Neural crest cell (in vitro differentiated cells): ENCODE results near the gene ATP13A1. TPM values are rescaled to one million over a fixed set of nuclear protein-coding genes. Genes with fewer than 3 reads are reported as not detected.

Source experiments
- DNase-seq: peaks from one replicate; pipeline ENCODE4 v3.0.0; 2021; ENCODE audit warnings: low read depth, mixed read lengths, low spot score
- H3K27ac Mint-ChIP-seq: one replicate; pipeline ENCODE4 v1.8.0; 2021; ENCODE audit warnings: mild to moderate bottlenecking, mixed read lengths; ENCODE audit not compliant: unreplicated experiment
- H3K27me3 Mint-ChIP-seq: 2 replicates; pipeline ENCODE4 v1.8.0; 2021; ENCODE audit warnings: low read depth, mild to moderate bottlenecking, mixed read lengths
- H3K36me3 Mint-ChIP-seq: 2 replicates; pipeline ENCODE4 v1.8.0; 2021; ENCODE audit warnings: low read depth, mild to moderate bottlenecking, mixed read lengths
- H3K4me1 Mint-ChIP-seq: 2 replicates; pipeline ENCODE4 v1.8.0; 2021; ENCODE audit warnings: mixed read lengths
- H3K4me3 Mint-ChIP-seq: one replicate; pipeline ENCODE4 v1.8.0; 2021; ENCODE audit warnings: mild to moderate bottlenecking, mixed read lengths
- H3K9me3 Mint-ChIP-seq: 2 replicates; pipeline ENCODE4 v1.8.0; 2021; ENCODE audit warnings: mixed read lengths
- total RNA-seq: library from RNA; stranded (reverse); gene quantifications from 2 replicates; pipeline ENCODE4 v1.2.1, GENCODE V29; 2021
- TF ChIP-seq, protein P1 (sequence below): fragments of 200-600 bp; sonication (generic); conservative IDR thresholded peaks from 2 replicates; pipeline ENCODE4 v1.5.0; 2021; ENCODE audit warnings: antibody characterized with exemption, mild to moderate bottlenecking

Gene ATP13A1
- total RNA-seq, 1 donor from 2014 or later: 75.1 TPM

GRCh38 chr19:19644054-19644388, 19.5 kb downstream of the ATP13A1 start:
- Mint-ChIP-seq H3K9me3 (no peaks in the 10 kb centered on the region), H3K4me3 (peak overlapping the region; percentile 94), H3K36me3 (no peaks in the 10 kb centered on the region), H3K27me3 (peaks cover 3% of the 10 kb centered on the region), H3K27ac (peak overlapping the region; percentile 94), H3K4me1 (peaks cover 17% of the 10 kb centered on the region)
- DNase-seq: no peak
- TF ChIP-seq, protein P1, sequence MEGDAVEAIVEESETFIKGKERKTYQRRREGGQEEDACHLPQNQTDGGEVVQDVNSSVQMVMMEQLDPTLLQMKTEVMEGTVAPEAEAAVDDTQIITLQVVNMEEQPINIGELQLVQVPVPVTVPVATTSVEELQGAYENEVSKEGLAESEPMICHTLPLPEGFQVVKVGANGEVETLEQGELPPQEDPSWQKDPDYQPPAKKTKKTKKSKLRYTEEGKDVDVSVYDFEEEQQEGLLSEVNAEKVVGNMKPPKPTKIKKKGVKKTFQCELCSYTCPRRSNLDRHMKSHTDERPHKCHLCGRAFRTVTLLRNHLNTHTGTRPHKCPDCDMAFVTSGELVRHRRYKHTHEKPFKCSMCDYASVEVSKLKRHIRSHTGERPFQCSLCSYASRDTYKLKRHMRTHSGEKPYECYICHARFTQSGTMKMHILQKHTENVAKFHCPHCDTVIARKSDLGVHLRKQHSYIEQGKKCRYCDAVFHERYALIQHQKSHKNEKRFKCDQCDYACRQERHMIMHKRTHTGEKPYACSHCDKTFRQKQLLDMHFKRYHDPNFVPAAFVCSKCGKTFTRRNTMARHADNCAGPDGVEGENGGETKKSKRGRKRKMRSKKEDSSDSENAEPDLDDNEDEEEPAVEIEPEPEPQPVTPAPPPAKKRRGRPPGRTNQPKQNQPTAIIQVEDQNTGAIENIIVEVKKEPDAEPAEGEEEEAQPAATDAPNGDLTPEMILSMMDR: no peak

DNA sequence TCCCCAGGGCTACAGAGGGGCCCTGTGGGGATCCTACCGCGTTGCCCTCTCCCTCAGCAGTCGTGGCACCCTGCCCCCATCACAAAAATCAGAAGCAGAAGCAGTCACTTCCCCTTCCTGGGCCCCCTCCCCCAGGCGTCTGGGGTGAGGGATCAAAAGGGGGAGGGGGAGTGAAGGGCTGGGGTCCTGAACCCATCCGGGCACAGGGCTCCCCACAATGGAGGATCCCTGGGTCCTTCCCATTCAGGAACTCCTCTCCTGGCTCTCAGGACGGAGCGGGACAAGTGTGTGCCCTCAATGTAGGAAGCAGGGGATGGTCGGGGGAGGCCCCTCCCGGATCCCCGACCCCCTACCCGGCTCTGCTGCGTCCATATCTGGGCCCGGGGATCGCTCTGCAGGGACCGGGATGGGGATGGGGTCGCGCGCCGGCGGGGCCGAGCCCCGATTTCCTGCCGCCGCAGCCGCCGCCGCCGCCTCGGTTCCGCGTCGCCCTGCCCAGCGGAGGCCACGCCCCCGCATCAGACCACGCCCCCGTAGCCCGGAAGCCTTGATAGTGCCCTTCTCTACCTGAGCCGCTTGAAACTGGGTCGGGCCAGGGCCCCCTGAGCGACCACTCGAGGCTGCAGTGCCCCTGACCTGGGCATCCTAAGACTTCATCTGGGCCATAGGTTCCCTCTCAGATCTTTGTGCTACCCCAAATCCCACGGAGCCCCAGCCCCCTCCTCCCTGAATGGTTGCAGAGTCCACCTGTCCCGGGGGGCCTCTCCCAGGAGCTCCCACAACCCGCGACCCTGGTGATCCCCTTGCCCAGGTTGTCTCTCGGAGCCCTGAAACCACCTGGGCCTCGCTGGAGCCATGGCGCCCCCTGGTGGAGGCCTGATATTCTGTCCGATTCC, 20.1 kb downstream of the ATP13A1 start, which contains the start of gene GMIP:
Gene GMIP, minus strand, starts transcription at position 500 of the 896 bp plus-strand sequence. Its CDS starts 128 bp downstream, at position 372.
- Mint-ChIP-seq H3K9me3 (no peaks in the 10 kb centered on the region), H3K4me1 (peaks cover 17% of the 10 kb centered on the region), H3K36me3 (no peaks in the 10 kb centered on the region), H3K4me3 (peak within 1 kb of the TSS; percentile 94), H3K27me3 (peaks cover 3% of the 10 kb centered on the region), H3K27ac (peak within 1 kb of the TSS; percentile 95)
- peak; percentile 79 for DNase-seq
- TF ChIP-seq, protein P1: peak; percentile 94

- DNase-seq: no peak
- TF ChIP-seq, protein P1: no peak
- no peaks in the 10 kb centered on the region for H3K9me3 Mint-ChIP-seq
- peaks cover 17% of the 10 kb centered on the region for H3K4me1 Mint-ChIP-seq
- no peaks in the 10 kb centered on the region for H3K36me3 Mint-ChIP-seq
- peak overlapping the region; percentile 95 for H3K27ac Mint-ChIP-seq
- H3K4me3 Mint-ChIP-seq: peak overlapping the region; percentile 94
- peaks cover 3% of the 10 kb centered on the region for H3K27me3 Mint-ChIP-seq
Measured at GRCh38 chr19:19642506-19643157, 20.8 kb downstream of the ATP13A1 start.

DNA sequence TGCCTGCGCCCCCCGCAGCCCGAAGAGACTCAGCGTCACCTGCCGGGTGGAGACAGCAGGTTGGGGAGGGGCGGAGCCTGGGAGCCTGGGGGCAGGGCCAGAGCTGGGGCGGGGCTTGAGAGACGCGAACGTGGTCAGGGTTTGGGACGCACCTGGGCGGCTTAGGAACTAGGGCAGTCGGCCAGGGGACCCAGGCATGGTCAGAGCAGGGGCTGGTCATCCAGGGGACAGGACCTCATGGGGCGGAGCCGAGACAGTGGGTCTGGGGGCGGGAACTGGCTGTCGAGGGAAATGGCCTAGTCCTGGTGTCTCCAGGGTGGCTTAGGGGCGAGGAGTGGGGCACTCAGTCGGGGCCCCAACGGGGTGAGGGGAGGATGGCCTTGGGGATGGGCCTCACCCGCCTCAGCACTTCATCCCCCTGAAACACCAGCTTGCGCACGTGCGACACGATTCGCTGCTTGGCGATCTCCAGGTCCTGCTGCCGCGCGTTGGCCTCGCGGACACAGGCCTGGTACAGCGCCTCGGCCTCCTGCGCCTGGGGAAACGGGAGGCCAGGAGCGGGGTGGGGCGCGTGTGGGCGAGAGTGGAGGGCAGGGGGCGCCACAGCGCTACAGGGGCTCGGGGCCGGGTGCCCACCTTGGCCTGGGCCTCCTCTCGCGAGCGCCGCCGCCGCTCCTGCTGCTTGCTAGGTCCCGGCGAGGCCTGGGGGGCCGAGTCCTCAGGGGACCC, 25.8 kb downstream of the ATP13A1 start:
- peaks cover 10% of the 10 kb centered on the region for H3K36me3 Mint-ChIP-seq
- no peak overlapping the region for H3K27ac Mint-ChIP-seq
- peaks cover 9% of the 10 kb centered on the region for H3K4me1 Mint-ChIP-seq
- no peaks in the 10 kb centered on the region for H3K9me3 Mint-ChIP-seq
- TF ChIP-seq, protein P1: no peak
- H3K4me3 Mint-ChIP-seq: no peak overlapping the region
- DNase-seq: no peak
- no peaks in the 10 kb centered on the region for H3K27me3 Mint-ChIP-seq

DNA sequence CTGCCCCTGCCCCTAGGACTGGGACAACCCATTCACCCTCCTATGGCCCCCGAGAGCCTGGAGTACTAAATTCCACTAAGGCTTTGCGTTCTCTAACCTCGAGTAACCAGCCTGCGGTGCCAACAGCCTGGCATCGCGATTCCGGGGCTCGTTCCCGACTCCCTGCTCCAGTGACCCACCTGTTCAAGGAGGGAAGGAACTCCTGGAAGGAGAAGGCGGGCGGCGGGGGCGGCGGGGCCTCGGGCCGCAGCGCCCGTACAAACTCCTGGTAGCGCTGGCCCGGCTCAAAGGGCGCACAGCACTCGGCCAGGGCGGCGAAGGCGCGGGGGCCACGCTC, 26.3 kb downstream of the ATP13A1 start:
- Mint-ChIP-seq H3K36me3 (peaks cover 11% of the 10 kb centered on the region), H3K27me3 (no peaks in the 10 kb centered on the region), H3K27ac (no peak overlapping the region), H3K4me1 (peaks cover 4% of the 10 kb centered on the region), H3K4me3 (no peak overlapping the region), H3K9me3 (no peaks in the 10 kb centered on the region)
- no peak for DNase-seq
- TF ChIP-seq, protein P1: no peak
